KMS-11 (cell line): ENCODE data around the gene SNPH.

ENCODE experiments used
- H2AFZ ChIP-seq: fragments of 200-600 bp; sonication (generic); 2 replicates; pipeline ENCODE4 v1.6.1; 2016; ENCODE audit warnings: antibody characterized with exemption, mixed run types, low read depth
- H3K27ac ChIP-seq: fragments of 200-600 bp; sonication (generic); 2 replicates; pipeline ENCODE4 v1.6.1; 2016; ENCODE audit warnings: mild to moderate bottlenecking, mixed run types
- H3K27me3 ChIP-seq: fragments of 200-600 bp; sonication (generic); 2 replicates; pipeline ENCODE4 v1.6.1; 2017; ENCODE audit warnings: mild to moderate bottlenecking, low read depth, mixed run types, moderate library complexity; ENCODE audit not compliant: insufficient read depth
- H3K36me3 ChIP-seq: fragments of 200-600 bp; sonication (generic); 2 replicates; pipeline ENCODE4 v1.6.1; 2017; ENCODE audit warnings: mild to moderate bottlenecking, mixed run types; ENCODE audit not compliant: insufficient read depth
- H3K4me1 ChIP-seq: fragments of 200-600 bp; sonication (generic); 2 replicates; pipeline ENCODE4 v1.6.1; 2016; ENCODE audit warnings: mild to moderate bottlenecking, low read depth, mixed run types; ENCODE audit not compliant: poor library complexity, severe bottlenecking
- H3K4me2 ChIP-seq: fragments of 200-600 bp; sonication (generic); 2 replicates; pipeline ENCODE4 v1.7.0; 2016; ENCODE audit warnings: mild to moderate bottlenecking, mixed run types
- H3K4me3 ChIP-seq: fragments of 200-600 bp; sonication (generic); IDR thresholded peaks from 2 replicates; pipeline ENCODE4 v1.6.1; 2017; ENCODE audit warnings: low read depth, low read length, mixed read lengths; ENCODE audit not compliant: insufficient read depth
- H3K79me2 ChIP-seq: fragments of 200-600 bp; sonication (generic); 2 replicates; pipeline ENCODE4 v1.6.1; 2016; ENCODE audit warnings: low read depth, mixed run types; ENCODE audit not compliant: insufficient read depth
- H3K9ac ChIP-seq: fragments of 200-600 bp; sonication (generic); 2 replicates; pipeline ENCODE4 v1.6.1; 2016; ENCODE audit warnings: mild to moderate bottlenecking, mixed run types
- H4K20me1 ChIP-seq: fragments of 200-600 bp; sonication (generic); 2 replicates; pipeline ENCODE4 v1.6.1; 2016; ENCODE audit warnings: mild to moderate bottlenecking, mixed run types; ENCODE audit not compliant: insufficient read depth
- TF ChIP-seq, protein P1 (sequence below): fragments of 200-600 bp; sonication (generic); conservative IDR thresholded peaks from 2 replicates; pipeline ENCODE4 v1.6.1; 2017; ENCODE audit warnings: low read depth, mild to moderate bottlenecking, antibody characterized with exemption, low read length, moderate library complexity, mixed read lengths

SNPH gene

DNA sequence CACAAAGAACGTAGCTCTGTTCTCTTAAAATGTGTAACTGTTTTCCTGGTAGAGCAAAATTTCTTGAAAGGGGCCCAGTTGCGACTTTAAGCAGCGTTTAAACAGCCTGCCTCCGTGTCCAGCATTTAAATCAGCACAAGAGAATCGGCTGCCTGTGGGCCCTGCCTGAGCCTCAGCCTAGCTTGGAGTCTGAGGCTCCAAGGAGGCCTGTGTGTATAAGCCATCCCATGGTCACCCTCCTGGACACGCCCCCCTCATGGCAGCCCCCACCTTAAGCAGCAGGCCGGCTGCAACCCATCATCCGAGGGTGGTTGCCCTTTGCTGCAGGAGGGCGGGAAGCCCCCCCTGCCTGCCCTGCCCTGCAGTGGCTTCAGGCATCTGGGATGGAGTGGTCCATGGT, 44.0 kb downstream of the SNPH start:
- Histone ChIP-seq H3K79me2 (no peaks in the 10 kb centered on the region), H3K27me3 (no peaks in the 10 kb centered on the region), H4K20me1 (no peaks in the 10 kb centered on the region), H2AFZ (no peak overlapping the region), H3K4me1 (no peaks in the 10 kb centered on the region), H3K4me2 (no peak overlapping the region), H3K36me3 (no peaks in the 10 kb centered on the region), H3K4me3 (no peak overlapping the region), H3K9ac (no peak overlapping the region), H3K27ac (no peak overlapping the region)
- TF ChIP-seq, protein P1, sequence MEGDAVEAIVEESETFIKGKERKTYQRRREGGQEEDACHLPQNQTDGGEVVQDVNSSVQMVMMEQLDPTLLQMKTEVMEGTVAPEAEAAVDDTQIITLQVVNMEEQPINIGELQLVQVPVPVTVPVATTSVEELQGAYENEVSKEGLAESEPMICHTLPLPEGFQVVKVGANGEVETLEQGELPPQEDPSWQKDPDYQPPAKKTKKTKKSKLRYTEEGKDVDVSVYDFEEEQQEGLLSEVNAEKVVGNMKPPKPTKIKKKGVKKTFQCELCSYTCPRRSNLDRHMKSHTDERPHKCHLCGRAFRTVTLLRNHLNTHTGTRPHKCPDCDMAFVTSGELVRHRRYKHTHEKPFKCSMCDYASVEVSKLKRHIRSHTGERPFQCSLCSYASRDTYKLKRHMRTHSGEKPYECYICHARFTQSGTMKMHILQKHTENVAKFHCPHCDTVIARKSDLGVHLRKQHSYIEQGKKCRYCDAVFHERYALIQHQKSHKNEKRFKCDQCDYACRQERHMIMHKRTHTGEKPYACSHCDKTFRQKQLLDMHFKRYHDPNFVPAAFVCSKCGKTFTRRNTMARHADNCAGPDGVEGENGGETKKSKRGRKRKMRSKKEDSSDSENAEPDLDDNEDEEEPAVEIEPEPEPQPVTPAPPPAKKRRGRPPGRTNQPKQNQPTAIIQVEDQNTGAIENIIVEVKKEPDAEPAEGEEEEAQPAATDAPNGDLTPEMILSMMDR: no peak

GRCh38 chr20:1310506-1311190, 44.6 kb downstream of the SNPH start:
- H3K4me3 ChIP-seq: no peak overlapping the region
- H3K27me3 ChIP-seq: no peaks in the 10 kb centered on the region
- no peaks in the 10 kb centered on the region for H3K79me2 ChIP-seq
- no peak overlapping the region for H3K9ac ChIP-seq
- H3K4me2 ChIP-seq: no peak overlapping the region
- no peaks in the 10 kb centered on the region for H3K4me1 ChIP-seq
- no peak overlapping the region for H3K27ac ChIP-seq
- H3K36me3 ChIP-seq: no peaks in the 10 kb centered on the region
- H2AFZ ChIP-seq: no peak overlapping the region
- TF ChIP-seq, protein P1: no peak
- no peaks in the 10 kb centered on the region for H4K20me1 ChIP-seq

GRCh38 chr20:1312308-1312707, 46.2 kb downstream of the SNPH start:
- no peaks in the 10 kb centered on the region for H4K20me1 ChIP-seq
- H3K9ac ChIP-seq: no peak overlapping the region
- no peaks in the 10 kb centered on the region for H3K36me3 ChIP-seq
- H2AFZ ChIP-seq: no peak overlapping the region
- no peaks in the 10 kb centered on the region for H3K27me3 ChIP-seq
- H3K4me2 ChIP-seq: no peak overlapping the region
- H3K27ac ChIP-seq: no peak overlapping the region
- H3K79me2 ChIP-seq: no peaks in the 10 kb centered on the region
- TF ChIP-seq, protein P1: no peak
- no peak overlapping the region for H3K4me3 ChIP-seq
- peaks cover 4% of the 10 kb centered on the region for H3K4me1 ChIP-seq

DNA sequence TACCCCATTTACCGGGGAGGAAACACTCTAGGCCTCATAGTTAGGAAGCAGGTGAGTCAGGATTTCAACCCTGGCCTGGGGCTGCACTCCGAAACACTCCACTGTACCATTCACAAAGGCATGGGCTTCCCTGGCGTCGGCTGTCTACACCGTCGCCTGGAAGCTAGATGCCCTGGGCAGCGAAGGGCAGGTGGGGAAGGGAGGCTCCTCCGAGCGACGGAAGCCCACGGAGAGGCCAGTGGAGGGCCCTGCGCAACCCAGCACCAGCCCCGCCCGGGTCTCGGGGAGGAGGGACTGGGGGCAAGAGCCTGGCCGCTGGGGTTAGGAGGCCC, 46.8 kb downstream of the SNPH start:
- Histone ChIP-seq H4K20me1 (no peaks in the 10 kb centered on the region), H3K4me3 (no peak overlapping the region), H3K79me2 (no peaks in the 10 kb centered on the region), H3K27ac (no peak overlapping the region), H3K4me1 (peaks cover 10% of the 10 kb centered on the region), H2AFZ (no peak overlapping the region), H3K36me3 (no peaks in the 10 kb centered on the region), H3K4me2 (no peak overlapping the region), H3K9ac (no peak overlapping the region), H3K27me3 (no peaks in the 10 kb centered on the region)
- TF ChIP-seq, protein P1: no peak
